Breast epithelium (tissue), 3 donors: Measurements from ENCODE around the gene FCGR3A.
"Not testable (repeated sequence)": the region's sequence is repeated elsewhere in the genome, so short reads cannot be mapped to it uniquely, and the experiment has no call there.

ENCODE experiments used
- POLR2A ChIP-seq: fragments of 450-650 bp; IDR thresholded peaks from one replicate; pipeline ENCODE4 v1.6.1; 2016; ENCODE audit warnings: antibody characterized with exemption, mild to moderate bottlenecking, moderate library complexity
- POLR2AphosphoS5 ChIP-seq, 3 donors: sonication (generic); formaldehyde crosslinking; IDR thresholded peaks; one replicate each; pipeline ENCODE4 v1.6.1; 2017; ENCODE audit warnings: antibody characterized with exemption in 3 of 3
- TF ChIP-seq, protein P1 (sequence below), 3 donors: fragments of 450-650 bp; IDR thresholded peaks; one replicate each; pipeline ENCODE4 v1.5.1; 2016 to 2017; ENCODE audit warnings: antibody characterized with exemption in 3 of 3, mild to moderate bottlenecking in 3 of 3, moderate library complexity in 3 of 3

DNA sequence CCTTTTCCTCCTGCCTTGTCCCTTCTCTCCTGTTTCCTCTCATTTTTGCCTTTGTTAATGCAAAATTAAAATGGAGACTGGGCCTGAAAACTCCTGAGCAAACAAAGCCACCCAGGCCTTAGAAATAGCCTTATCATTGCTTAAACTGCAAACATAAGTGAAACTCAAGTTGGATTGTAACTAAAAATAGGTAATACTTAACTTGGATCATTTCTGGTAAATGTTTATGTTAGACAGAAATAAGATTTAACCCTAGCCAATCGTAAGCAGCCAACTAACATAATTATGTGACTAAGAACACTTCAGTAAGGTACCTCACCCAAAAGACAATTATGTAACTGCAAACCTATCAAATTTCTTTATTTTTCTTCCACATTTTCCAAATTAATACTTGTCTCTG, 35.7 kb downstream of the FCGR3A start:
- TF ChIP-seq, protein P1, sequence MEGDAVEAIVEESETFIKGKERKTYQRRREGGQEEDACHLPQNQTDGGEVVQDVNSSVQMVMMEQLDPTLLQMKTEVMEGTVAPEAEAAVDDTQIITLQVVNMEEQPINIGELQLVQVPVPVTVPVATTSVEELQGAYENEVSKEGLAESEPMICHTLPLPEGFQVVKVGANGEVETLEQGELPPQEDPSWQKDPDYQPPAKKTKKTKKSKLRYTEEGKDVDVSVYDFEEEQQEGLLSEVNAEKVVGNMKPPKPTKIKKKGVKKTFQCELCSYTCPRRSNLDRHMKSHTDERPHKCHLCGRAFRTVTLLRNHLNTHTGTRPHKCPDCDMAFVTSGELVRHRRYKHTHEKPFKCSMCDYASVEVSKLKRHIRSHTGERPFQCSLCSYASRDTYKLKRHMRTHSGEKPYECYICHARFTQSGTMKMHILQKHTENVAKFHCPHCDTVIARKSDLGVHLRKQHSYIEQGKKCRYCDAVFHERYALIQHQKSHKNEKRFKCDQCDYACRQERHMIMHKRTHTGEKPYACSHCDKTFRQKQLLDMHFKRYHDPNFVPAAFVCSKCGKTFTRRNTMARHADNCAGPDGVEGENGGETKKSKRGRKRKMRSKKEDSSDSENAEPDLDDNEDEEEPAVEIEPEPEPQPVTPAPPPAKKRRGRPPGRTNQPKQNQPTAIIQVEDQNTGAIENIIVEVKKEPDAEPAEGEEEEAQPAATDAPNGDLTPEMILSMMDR (IDR thresholded peaks at IDR 0.05) = not testable (repeated sequence)
- not testable (repeated sequence) for TF ChIP-seq POLR2A; POLR2AphosphoS5 (IDR thresholded peaks at IDR 0.05)
